Upper lobe of right lung (tissue), 1 donor: ENCODE data around the gene ATF6. TPM values are rescaled to one million over a fixed set of nuclear protein-coding genes. Genes with fewer than 3 reads are reported as not detected.

Source experiments
- ATAC-seq: fragments of 200-7000 bp; cut with Tn5 transposase; one replicate; pipeline ENCODE4 v1.9.1; 2020; ENCODE audit warnings: mild to moderate bottlenecking, moderate library complexity
- DNase-seq: peaks from one replicate; pipeline ENCODE4 v3.0.0-alpha.2; 2020
- H3K27ac ChIP-seq: fragments of 200-600 bp; one replicate; pipeline ENCODE4 v1.8.0; 2022
- H3K27me3 ChIP-seq: fragments of 200-600 bp; one replicate; pipeline ENCODE4 v1.8.0; 2022; ENCODE audit warnings: mild to moderate bottlenecking
- H3K36me3 ChIP-seq: fragments of 200-600 bp; one replicate; pipeline ENCODE4 v1.8.0; 2022
- H3K4me1 ChIP-seq: fragments of 200-600 bp; one replicate; pipeline ENCODE4 v1.8.0; 2022
- H3K4me3 ChIP-seq: fragments of 200-600 bp; one replicate; pipeline ENCODE4 v1.8.0; 2022; ENCODE audit warnings: mild to moderate bottlenecking
- H3K9me3 ChIP-seq: fragments of 200-600 bp; one replicate; pipeline ENCODE4 v1.8.0; 2022
- CTCF ChIP-seq: fragments of 200-600 bp; IDR thresholded peaks from one replicate; pipeline ENCODE4 v1.8.0; 2022; ENCODE audit warnings: antibody characterized with exemption
- intact Hi-C: fragments of 100-400 bp; cut with DNase I; formaldehyde crosslinking; loops from one replicate; pipeline ENCODE4 v1.11.0; 2022
- total RNA-seq: library from RNA; stranded (reverse); fragmentation: NEBNext Ultra II Directional; extraction: Animal tissue kit (Norgen Biotek cat#: 25700); gene quantifications from one replicate; pipeline ENCODE4 v1.2.1, GENCODE V29; 2021
- donor health status: DM: no; HTN: yes; CAD: no; lungs with severe emphysema.

ATF6 gene
- total RNA-seq, 1 donor from 2014 or later = 32.0 TPM

GRCh38 chr1:161948435-161948834 lies 182.3 kb downstream of the ATF6 start:
- Histone ChIP-seq H3K36me3 (peaks cover 8% of the 10 kb centered on the region), H3K27ac (no peak overlapping the region), H3K4me1 (peaks cover 5% of the 10 kb centered on the region), H3K27me3 (no peaks in the 10 kb centered on the region), H3K9me3 (no peaks in the 10 kb centered on the region), H3K4me3 (no peak overlapping the region)
- no peak for DNase-seq
- ATAC-seq = no peak
- intact Hi-C loops = no loop called here
- no peak for TF ChIP-seq CTCF

GRCh38 chr1:161949548-161949947 lies 183.4 kb downstream of the ATF6 start:
- intact Hi-C loops = no loop called here
- TF ChIP-seq CTCF = no peak
- Histone ChIP-seq H3K36me3 (peaks cover 4% of the 10 kb centered on the region), H3K9me3 (no peaks in the 10 kb centered on the region), H3K27ac (no peak overlapping the region), H3K27me3 (no peaks in the 10 kb centered on the region), H3K4me1 (peaks cover 13% of the 10 kb centered on the region), H3K4me3 (no peak overlapping the region)
- DNase-seq = no peak
- no peak for ATAC-seq

- Histone ChIP-seq H3K4me3 (no peak overlapping the region), H3K36me3 (no peaks in the 10 kb centered on the region), H3K27me3 (no peaks in the 10 kb centered on the region), H3K27ac (no peak overlapping the region), H3K9me3 (no peaks in the 10 kb centered on the region), H3K4me1 (peaks cover 13% of the 10 kb centered on the region)
- ATAC-seq (no peak), DNase-seq (no peak)
- TF ChIP-seq CTCF = no peak
- intact Hi-C loops = no loop called here
Measured at GRCh38 chr1:161950377-161950776, 184.3 kb downstream of the ATF6 start.

- TF ChIP-seq CTCF = no peak
- Histone ChIP-seq H3K4me3 (no peak overlapping the region), H3K4me1 (peaks cover 13% of the 10 kb centered on the region), H3K9me3 (no peaks in the 10 kb centered on the region), H3K27me3 (no peaks in the 10 kb centered on the region), H3K27ac (no peak overlapping the region), H3K36me3 (no peaks in the 10 kb centered on the region)
- DNase-seq (no peak), ATAC-seq (no peak)
- intact Hi-C loops = no loop called here
Measured at GRCh38 chr1:161951646-161952045, 185.5 kb downstream of the ATF6 start.

GRCh38 chr1:161952607-161953172 lies 186.6 kb downstream of the ATF6 start:
- intact Hi-C loops = no loop called here
- TF ChIP-seq CTCF = no peak

More at GRCh38 chr1:161952607-161953172, 186.6 kb downstream of the ATF6 start:
- peaks cover under 1% of the 10 kb centered on the region for H3K36me3 ChIP-seq
- H3K9me3 ChIP-seq = no peaks in the 10 kb centered on the region
- H3K4me3 ChIP-seq = no peak overlapping the region
- ATAC-seq = no peak
- DNase-seq = no peak
- no peak overlapping the region for H3K27ac ChIP-seq
- H3K4me1 ChIP-seq = peaks cover 13% of the 10 kb centered on the region
- no peaks in the 10 kb centered on the region for H3K27me3 ChIP-seq
